Neutrophil (primary cell): ENCODE measurements around the gene TNNT2.

Experiments
- H3K27ac ChIP-seq: fragments of 200-600 bp; sonication (generic); 2 replicates; pipeline ENCODE4 v1.5.1; 2016; ENCODE audit warnings: mild to moderate bottlenecking, moderate library complexity
- H3K27me3 ChIP-seq: fragments of 200-600 bp; sonication (generic); 2 replicates; pipeline ENCODE4 v1.6.0; 2016; ENCODE audit warnings: mild to moderate bottlenecking
- H3K36me3 ChIP-seq: fragments of 200-600 bp; sonication (generic); 2 replicates; pipeline ENCODE4 v1.5.1; 2017
- H3K4me1 ChIP-seq, 2 experiments: fragments of 200-600 bp in 1 of 2; sonication (generic) in 1 of 2; 1 replicate in 1 of 2; 2 replicates in 1 of 2; pipeline versions ENCODE4 v1.5.1 to v1.6.1; 2013 to 2016; ENCODE audit warnings: low read depth in 1 of 2, low read length in 1 of 2, mild to moderate bottlenecking in 1 of 2, moderate library complexity in 1 of 2; ENCODE audit not compliant: control insufficient read depth in 1 of 2, insufficient read depth in 1 of 2
- H3K4me3 ChIP-seq, 2 experiments: fragments of 200-600 bp in 1 of 2; sonication (generic) in 1 of 2; 1 replicate in 1 of 2; 2 replicates in 1 of 2; pipeline ENCODE4 v1.5.1; 2013 to 2016; ENCODE audit warnings: low read depth in 1 of 2, low read length in 1 of 2, mild to moderate bottlenecking in 1 of 2, moderate library complexity in 1 of 2
- H3K9me3 ChIP-seq: fragments of 200-600 bp; sonication (generic); 2 replicates; pipeline ENCODE4 v1.5.1; 2016
- TF ChIP-seq, protein P1 (sequence below): fragments of 200-600 bp; sonication (generic); IDR thresholded peaks from 2 replicates; pipeline ENCODE4 v1.5.1; 2016; ENCODE audit warnings: antibody characterized with exemption

The TNNT2 gene

DNA sequence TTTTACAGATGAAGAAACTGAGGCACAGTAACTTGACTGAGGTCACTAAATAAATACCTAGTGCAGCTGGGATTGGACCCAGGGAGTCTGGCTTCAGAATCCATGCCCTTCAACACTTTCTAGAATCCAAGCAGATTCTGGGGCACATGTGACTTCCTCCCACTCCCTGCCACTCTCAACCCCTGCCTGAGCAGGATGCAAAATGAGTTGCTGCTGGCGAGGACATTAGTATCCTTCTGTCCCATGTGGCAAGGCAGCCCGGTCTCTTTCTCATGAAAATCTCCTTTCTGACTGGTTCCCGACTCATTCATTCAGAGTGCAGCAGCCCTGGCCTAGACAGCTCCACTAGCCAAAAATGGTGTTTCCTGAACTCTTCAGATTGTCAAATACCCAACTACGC, 28.4 kb downstream of the TNNT2 start:
- Histone ChIP-seq H3K9me3 (no peaks in the 10 kb centered on the region), H3K4me3 (no peak overlapping the region), H3K27me3 (peaks cover 35% of the 10 kb centered on the region), H3K27ac (no peak overlapping the region), H3K36me3 (no peaks in the 10 kb centered on the region), H3K4me1 (no peaks in the 10 kb centered on the region)
- TF ChIP-seq, protein P1, sequence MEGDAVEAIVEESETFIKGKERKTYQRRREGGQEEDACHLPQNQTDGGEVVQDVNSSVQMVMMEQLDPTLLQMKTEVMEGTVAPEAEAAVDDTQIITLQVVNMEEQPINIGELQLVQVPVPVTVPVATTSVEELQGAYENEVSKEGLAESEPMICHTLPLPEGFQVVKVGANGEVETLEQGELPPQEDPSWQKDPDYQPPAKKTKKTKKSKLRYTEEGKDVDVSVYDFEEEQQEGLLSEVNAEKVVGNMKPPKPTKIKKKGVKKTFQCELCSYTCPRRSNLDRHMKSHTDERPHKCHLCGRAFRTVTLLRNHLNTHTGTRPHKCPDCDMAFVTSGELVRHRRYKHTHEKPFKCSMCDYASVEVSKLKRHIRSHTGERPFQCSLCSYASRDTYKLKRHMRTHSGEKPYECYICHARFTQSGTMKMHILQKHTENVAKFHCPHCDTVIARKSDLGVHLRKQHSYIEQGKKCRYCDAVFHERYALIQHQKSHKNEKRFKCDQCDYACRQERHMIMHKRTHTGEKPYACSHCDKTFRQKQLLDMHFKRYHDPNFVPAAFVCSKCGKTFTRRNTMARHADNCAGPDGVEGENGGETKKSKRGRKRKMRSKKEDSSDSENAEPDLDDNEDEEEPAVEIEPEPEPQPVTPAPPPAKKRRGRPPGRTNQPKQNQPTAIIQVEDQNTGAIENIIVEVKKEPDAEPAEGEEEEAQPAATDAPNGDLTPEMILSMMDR = no peak

- Histone ChIP-seq H3K27me3 (peaks cover 37% of the 10 kb centered on the region), H3K9me3 (no peaks in the 10 kb centered on the region), H3K4me3 (no peak overlapping the region), H3K36me3 (no peaks in the 10 kb centered on the region), H3K4me1 (no peaks in the 10 kb centered on the region), H3K27ac (no peak overlapping the region)
- TF ChIP-seq, protein P1 = no peak
Observed at GRCh38 chr1:201348211-201348566, 29.3 kb downstream of the TNNT2 start.

DNA sequence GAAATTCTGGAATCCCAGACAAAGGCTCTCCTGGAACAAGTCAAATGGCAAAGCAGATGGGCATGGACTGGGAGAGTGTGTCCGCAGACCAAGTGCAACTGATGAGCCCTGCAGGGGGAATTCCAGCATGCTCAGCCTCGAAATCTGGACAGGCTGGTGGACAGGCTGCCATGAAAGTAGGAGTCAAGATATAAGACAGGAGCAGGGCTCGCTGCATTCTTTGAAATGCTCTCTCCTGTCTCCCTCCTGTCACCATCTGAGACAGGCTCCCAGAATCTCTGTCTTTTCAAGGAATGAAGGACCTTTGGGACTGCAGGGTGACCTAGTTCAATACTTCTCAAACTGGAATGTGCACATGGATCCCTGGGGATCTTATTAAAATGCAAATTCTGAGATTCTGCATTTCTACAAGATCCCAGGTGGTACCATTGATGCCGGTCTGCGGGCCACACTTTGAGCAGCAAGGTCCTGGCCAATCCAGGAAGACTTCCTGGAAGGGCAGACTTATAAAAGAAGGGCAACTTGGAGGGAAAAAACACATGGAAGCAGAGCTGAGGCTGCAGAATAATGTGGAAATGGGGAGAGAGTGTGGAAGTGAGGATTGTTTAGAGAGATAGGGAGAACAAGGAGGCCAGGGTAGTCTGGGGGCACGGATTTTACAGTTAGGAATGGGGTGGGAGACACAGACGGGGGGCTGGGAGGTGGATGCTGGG, 29.8 kb downstream of the TNNT2 start:
- Histone ChIP-seq H3K36me3 (no peaks in the 10 kb centered on the region), H3K27ac (no peak overlapping the region), H3K4me1 (no peaks in the 10 kb centered on the region), H3K9me3 (no peaks in the 10 kb centered on the region), H3K4me3 (no peak overlapping the region), H3K27me3 (peaks cover 37% of the 10 kb centered on the region)
- TF ChIP-seq, protein P1 = no peak

DNA sequence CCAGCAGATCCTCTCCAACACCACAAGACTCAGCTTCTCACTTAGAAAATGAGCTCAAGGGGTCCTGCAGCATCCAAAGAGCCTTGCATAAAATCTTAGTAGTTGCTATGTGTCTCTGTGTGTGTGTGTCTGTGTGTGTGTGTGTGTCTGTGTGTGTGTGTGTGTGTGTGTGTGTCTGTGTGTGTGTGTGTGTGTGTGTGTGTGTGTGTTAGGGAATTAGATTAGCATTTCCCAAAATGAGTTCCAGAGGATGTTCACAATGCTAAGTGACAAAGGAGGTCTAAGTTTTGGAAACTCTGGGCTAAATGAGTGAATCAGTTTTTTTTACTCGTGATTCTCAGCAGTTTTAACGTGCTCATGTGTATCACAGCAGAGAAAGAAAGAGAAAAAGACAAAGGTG, 30.5 kb downstream of the TNNT2 start:
- H3K4me1 ChIP-seq = no peaks in the 10 kb centered on the region
- no peaks in the 10 kb centered on the region for H3K9me3 ChIP-seq
- peaks cover 42% of the 10 kb centered on the region for H3K27me3 ChIP-seq
- H3K27ac ChIP-seq = no peak overlapping the region
- no peaks in the 10 kb centered on the region for H3K36me3 ChIP-seq
- TF ChIP-seq, protein P1 = no peak
- H3K4me3 ChIP-seq = no peak overlapping the region

- TF ChIP-seq, protein P1 = no peak
- Histone ChIP-seq H3K4me1 (no peaks in the 10 kb centered on the region), H3K36me3 (no peaks in the 10 kb centered on the region), H3K27ac (no peak overlapping the region), H3K9me3 (no peaks in the 10 kb centered on the region), H3K4me3 (no peak overlapping the region), H3K27me3 (peaks cover 45% of the 10 kb centered on the region)
Observed at GRCh38 chr1:201346337-201346939, 31.0 kb downstream of the TNNT2 start.
